ENCODE data around the gene WDR75.

The WDR75 gene

DNA sequence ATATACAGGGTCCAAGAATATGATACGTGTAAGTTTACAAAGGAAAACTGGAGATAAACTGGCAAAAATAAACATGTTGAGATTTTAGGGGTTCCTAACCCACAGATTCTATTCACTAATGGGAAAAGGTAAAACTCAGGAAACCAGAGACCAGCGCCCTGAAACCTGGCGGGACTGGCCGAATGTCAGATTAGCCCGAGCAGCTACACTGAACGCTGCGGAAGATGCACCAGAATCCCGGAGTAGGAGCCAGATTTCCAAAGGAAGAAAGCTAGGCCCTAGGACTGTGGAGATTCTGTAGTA lies 679 bp upstream of the WDR75 start:
- TF ChIP-seq PPARA (CRISPR knock-in tag; IDR thresholded peaks at IDR 0.05; ENCODE audit: borderline replicate concordance): no peak
- no peak for TF ChIP-seq CSDC2 (CRISPR knock-in tag; IDR thresholded peaks at IDR 0.05)
- no peak for TF ChIP-seq ARNTL (CRISPR knock-in tag; IDR thresholded peaks at IDR 0.05; ENCODE audit: borderline replicate concordance, low read depth)
- TF ChIP-seq RARB (CRISPR knock-in tag; IDR thresholded peaks at IDR 0.05): no peak
- TF ChIP-seq, protein P1, sequence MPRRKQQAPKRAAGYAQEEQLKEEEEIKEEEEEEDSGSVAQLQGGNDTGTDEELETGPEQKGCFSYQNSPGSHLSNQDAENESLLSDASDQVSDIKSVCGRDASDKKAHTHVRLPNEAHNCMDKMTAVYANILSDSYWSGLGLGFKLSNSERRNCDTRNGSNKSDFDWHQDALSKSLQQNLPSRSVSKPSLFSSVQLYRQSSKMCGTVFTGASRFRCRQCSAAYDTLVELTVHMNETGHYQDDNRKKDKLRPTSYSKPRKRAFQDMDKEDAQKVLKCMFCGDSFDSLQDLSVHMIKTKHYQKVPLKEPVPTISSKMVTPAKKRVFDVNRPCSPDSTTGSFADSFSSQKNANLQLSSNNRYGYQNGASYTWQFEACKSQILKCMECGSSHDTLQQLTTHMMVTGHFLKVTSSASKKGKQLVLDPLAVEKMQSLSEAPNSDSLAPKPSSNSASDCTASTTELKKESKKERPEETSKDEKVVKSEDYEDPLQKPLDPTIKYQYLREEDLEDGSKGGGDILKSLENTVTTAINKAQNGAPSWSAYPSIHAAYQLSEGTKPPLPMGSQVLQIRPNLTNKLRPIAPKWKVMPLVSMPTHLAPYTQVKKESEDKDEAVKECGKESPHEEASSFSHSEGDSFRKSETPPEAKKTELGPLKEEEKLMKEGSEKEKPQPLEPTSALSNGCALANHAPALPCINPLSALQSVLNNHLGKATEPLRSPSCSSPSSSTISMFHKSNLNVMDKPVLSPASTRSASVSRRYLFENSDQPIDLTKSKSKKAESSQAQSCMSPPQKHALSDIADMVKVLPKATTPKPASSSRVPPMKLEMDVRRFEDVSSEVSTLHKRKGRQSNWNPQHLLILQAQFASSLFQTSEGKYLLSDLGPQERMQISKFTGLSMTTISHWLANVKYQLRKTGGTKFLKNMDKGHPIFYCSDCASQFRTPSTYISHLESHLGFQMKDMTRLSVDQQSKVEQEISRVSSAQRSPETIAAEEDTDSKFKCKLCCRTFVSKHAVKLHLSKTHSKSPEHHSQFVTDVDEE (CRISPR knock-in tag; IDR thresholded peaks at IDR 0.05): no peak
- no peak for TF ChIP-seq ISL1 (CRISPR knock-in tag; IDR thresholded peaks at IDR 0.05)
- TF ChIP-seq GLIS3 (CRISPR knock-in tag; IDR thresholded peaks at IDR 0.05): no peak
- TF ChIP-seq OSR1 (CRISPR knock-in tag; IDR thresholded peaks at IDR 0.05): no peak
- TF ChIP-seq ZFP3 (CRISPR knock-in tag; IDR thresholded peaks at IDR 0.05): no peak
- TF ChIP-seq TOX (CRISPR knock-in tag; IDR thresholded peaks at IDR 0.05; ENCODE audit: borderline replicate concordance): no peak
- TF ChIP-seq, protein P2, sequence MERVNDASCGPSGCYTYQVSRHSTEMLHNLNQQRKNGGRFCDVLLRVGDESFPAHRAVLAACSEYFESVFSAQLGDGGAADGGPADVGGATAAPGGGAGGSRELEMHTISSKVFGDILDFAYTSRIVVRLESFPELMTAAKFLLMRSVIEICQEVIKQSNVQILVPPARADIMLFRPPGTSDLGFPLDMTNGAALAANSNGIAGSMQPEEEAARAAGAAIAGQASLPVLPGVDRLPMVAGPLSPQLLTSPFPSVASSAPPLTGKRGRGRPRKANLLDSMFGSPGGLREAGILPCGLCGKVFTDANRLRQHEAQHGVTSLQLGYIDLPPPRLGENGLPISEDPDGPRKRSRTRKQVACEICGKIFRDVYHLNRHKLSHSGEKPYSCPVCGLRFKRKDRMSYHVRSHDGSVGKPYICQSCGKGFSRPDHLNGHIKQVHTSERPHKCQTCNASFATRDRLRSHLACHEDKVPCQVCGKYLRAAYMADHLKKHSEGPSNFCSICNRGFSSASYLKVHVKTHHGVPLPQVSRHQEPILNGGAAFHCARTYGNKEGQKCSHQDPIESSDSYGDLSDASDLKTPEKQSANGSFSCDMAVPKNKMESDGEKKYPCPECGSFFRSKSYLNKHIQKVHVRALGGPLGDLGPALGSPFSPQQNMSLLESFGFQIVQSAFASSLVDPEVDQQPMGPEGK (CRISPR knock-in tag; IDR thresholded peaks at IDR 0.05; ENCODE audit: borderline replicate concordance): no peak
- TF ChIP-seq ZC3H10 (CRISPR knock-in tag; IDR thresholded peaks at IDR 0.05): no peak
- peak; percentile 64 for ATAC-seq

DNA sequence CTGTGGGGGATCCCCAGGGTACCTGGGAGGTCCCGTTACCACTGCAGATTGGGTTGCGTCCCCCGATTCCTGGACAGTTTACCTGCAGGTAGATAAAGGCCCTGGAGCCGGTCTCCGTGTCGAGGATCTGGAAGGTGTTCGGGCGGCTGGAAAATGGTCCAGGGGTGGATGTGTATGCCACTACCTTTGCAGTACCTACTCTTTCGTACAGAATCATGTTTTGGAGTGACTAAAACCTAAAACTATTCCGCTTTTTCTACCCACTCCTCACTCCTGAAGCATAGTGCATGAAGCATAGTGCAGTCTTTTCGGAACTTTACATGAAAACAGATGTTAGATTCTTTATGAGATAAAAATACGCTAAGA lies 418 bp downstream of the WDR75 start:
- TF ChIP-seq ZNF565 (CRISPR knock-in tag; conservative IDR thresholded peaks at IDR 0.05; ENCODE audit: low read depth) (no peak), OSR1 (CRISPR knock-in tag; IDR thresholded peaks at IDR 0.05) (no peak), RARB (CRISPR knock-in tag; IDR thresholded peaks at IDR 0.05) (no peak), BACH2 (CRISPR knock-in tag; IDR thresholded peaks at IDR 0.05; ENCODE audit: borderline replicate concordance) (no peak), CSDC2 (CRISPR knock-in tag; IDR thresholded peaks at IDR 0.05) (no peak), ZNF8 (CRISPR knock-in tag; IDR thresholded peaks at IDR 0.05) (no peak), GLIS3 (CRISPR knock-in tag; IDR thresholded peaks at IDR 0.05) (no peak), ZFP3 (CRISPR knock-in tag; IDR thresholded peaks at IDR 0.05) (no peak)
- TF ChIP-seq, protein P3, sequence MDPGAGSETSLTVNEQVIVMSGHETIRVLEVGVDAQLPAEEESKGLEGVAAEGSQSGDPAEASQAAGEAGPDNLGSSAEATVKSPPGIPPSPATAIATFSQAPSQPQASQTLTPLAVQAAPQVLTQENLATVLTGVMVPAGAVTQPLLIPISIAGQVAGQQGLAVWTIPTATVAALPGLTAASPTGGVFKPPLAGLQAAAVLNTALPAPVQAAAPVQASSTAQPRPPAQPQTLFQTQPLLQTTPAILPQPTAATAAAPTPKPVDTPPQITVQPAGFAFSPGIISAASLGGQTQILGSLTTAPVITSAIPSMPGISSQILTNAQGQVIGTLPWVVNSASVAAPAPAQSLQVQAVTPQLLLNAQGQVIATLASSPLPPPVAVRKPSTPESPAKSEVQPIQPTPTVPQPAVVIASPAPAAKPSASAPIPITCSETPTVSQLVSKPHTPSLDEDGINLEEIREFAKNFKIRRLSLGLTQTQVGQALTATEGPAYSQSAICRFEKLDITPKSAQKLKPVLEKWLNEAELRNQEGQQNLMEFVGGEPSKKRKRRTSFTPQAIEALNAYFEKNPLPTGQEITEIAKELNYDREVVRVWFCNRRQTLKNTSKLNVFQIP (CRISPR knock-in tag; IDR thresholded peaks at IDR 0.05; ENCODE audit: borderline replicate concordance, low read depth): no peak
- TF ChIP-seq, protein P4, sequence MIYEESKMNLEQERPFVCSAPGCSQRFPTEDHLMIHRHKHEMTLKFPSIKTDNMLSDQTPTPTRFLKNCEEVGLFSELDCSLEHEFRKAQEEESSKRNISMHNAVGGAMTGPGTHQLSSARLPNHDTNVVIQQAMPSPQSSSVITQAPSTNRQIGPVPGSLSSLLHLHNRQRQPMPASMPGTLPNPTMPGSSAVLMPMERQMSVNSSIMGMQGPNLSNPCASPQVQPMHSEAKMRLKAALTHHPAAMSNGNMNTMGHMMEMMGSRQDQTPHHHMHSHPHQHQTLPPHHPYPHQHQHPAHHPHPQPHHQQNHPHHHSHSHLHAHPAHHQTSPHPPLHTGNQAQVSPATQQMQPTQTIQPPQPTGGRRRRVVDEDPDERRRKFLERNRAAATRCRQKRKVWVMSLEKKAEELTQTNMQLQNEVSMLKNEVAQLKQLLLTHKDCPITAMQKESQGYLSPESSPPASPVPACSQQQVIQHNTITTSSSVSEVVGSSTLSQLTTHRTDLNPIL (CRISPR knock-in tag; IDR thresholded peaks at IDR 0.05; ENCODE audit: low read depth): no peak
- TF ChIP-seq, protein P5, sequence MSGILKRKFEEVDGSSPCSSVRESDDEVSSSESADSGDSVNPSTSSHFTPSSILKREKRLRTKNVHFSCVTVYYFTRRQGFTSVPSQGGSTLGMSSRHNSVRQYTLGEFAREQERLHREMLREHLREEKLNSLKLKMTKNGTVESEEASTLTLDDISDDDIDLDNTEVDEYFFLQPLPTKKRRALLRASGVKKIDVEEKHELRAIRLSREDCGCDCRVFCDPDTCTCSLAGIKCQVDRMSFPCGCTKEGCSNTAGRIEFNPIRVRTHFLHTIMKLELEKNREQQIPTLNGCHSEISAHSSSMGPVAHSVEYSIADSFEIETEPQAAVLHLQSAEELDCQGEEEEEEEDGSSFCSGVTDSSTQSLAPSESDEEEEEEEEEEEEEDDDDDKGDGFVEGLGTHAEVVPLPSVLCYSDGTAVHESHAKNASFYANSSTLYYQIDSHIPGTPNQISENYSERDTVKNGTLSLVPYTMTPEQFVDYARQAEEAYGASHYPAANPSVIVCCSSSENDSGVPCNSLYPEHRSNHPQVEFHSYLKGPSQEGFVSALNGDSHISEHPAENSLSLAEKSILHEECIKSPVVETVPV (CRISPR knock-in tag; IDR thresholded peaks at IDR 0.05): no peak
- TF ChIP-seq, protein P2 (CRISPR knock-in tag; IDR thresholded peaks at IDR 0.05; ENCODE audit: borderline replicate concordance): no peak
- peak; percentile 36 for ATAC-seq

DNA sequence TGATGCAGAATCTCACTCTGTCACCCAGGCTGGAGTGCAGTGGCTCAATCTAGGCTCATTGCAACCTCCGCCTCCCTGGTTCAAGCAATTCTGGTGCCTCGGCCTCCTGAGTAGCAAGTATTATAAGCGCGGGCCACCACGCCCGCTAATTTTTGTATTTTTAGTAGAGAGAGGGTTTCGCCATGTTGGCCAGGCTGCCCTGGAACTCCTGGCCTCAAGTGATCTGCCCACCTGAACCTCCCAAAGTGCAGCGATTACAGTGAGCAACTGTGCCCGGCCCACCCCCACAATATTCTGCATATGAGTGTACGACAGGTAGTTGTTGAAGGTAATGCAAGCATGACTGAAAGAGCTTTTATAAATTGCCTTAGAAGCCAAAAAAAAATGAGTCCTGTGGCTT lies 1.2 kb downstream of the WDR75 start:
- ATAC-seq: no peak
- TF ChIP-seq, protein P1 (CRISPR knock-in tag; IDR thresholded peaks at IDR 0.05): no peak
- TF ChIP-seq, protein P3 (CRISPR knock-in tag; IDR thresholded peaks at IDR 0.05; ENCODE audit: borderline replicate concordance, low read depth): no peak
- TF ChIP-seq TOX (CRISPR knock-in tag; IDR thresholded peaks at IDR 0.05; ENCODE audit: borderline replicate concordance): no peak
- TF ChIP-seq ESRRG (CRISPR knock-in tag; IDR thresholded peaks at IDR 0.05): no peak

Measured in SK-N-SH treated with all-trans-retinoic acid at 6 μM for 48 hours (cell line).